Effector memory CD8-positive, alpha-beta T cell (primary cell): ENCODE results near the gene PCED1B.
A peak's percentile ranks its signal among the peaks of the same experiment; 100 is the strongest.

Experiments
- ATAC-seq: fragments of 150-1000 bp; cut with Tn5 transposase; replicated peaks from 2 replicates; pipeline ENCODE4 v1.10.0; 2021; ENCODE audit warnings: mild to moderate bottlenecking, moderate library complexity
- DNase-seq, 3 experiments: peaks; one replicate each; pipeline ENCODE4 v3.0.0; 2021
- H3K27ac Mint-ChIP-seq, 2 donors: one replicate each; pipeline ENCODE4 v1.8.0; 2022; ENCODE audit warnings: mild to moderate bottlenecking in 2 of 2, mixed read lengths in 2 of 2, moderate library complexity in 2 of 2
- H3K27me3 Mint-ChIP-seq, 2 donors: one replicate each; pipeline ENCODE4 v1.8.0; 2022; ENCODE audit warnings: mixed read lengths in 2 of 2
- H3K36me3 Mint-ChIP-seq: one replicate; pipeline ENCODE4 v1.8.0; 2022; ENCODE audit warnings: mild to moderate bottlenecking, moderate library complexity, mixed read lengths; ENCODE audit not compliant: insufficient read depth
- H3K4me1 Mint-ChIP-seq, 2 donors: one replicate each; pipeline ENCODE4 v1.8.0; 2022; ENCODE audit warnings: low read depth in 2 of 2, mixed read lengths in 2 of 2
- H3K4me3 Mint-ChIP-seq, 2 donors: one replicate each; pipeline ENCODE4 v1.8.0; 2022; ENCODE audit warnings: mild to moderate bottlenecking in 2 of 2, mixed read lengths in 2 of 2, moderate library complexity in 2 of 2
- H3K9me3 Mint-ChIP-seq, 2 donors: one replicate each; pipeline ENCODE4 v1.8.0; 2022; ENCODE audit warnings: mixed read lengths in 2 of 2

The PCED1B gene

DNA sequence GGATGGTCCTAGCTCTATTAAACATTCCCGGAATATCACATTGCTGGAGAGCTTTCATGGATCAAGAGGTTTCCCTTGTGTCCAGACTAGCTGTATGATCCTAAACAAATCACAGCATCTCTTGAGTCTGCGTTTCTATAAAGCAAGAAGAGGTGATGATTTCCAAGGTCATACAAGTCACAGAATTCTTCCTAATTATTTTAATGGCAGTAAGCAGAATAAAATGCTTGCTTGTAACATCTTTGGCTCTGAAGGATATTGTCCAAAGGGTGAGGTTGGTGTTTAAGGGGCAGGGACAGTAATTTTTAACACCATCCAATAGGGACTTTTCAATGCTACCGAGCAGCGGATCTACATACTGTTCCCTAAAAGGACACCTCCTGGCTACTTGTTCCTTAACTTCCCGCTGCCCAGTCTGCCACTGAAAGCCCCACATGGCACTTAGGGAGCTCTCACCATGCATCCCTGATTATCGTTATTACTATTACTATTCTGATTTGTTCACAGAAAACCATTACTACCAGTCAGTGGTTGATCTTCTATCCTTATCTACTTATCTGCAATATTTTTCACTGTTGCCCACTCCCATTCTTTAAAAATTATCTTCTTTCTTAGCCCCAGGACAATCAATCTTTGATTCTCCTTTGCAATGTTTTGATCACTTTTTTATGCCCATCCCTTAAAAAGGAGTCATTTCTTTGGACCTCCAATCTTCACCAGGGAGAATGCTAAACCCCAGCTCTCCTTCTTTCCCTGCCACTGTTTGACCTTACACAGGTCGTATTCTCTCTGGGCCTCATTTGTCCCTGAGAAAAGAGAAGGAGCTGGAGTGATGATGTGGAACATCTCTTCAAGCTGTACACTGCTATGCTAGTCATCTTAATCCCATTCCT is 4.0 kb upstream of the PCED1B start:
- Mint-ChIP-seq H3K27me3 (no peaks in the 10 kb centered on the region), H3K36me3 (peaks cover 13% of the 10 kb centered on the region), H3K4me1 (peaks cover 16 to 36% of the 10 kb centered on the region in 2 donors), H3K27ac (no peak overlapping the region), H3K9me3 (no peaks in the 10 kb centered on the region), H3K4me3 (no peak overlapping the region)
- ATAC-seq (no peak), DNase-seq (no peak)

DNA sequence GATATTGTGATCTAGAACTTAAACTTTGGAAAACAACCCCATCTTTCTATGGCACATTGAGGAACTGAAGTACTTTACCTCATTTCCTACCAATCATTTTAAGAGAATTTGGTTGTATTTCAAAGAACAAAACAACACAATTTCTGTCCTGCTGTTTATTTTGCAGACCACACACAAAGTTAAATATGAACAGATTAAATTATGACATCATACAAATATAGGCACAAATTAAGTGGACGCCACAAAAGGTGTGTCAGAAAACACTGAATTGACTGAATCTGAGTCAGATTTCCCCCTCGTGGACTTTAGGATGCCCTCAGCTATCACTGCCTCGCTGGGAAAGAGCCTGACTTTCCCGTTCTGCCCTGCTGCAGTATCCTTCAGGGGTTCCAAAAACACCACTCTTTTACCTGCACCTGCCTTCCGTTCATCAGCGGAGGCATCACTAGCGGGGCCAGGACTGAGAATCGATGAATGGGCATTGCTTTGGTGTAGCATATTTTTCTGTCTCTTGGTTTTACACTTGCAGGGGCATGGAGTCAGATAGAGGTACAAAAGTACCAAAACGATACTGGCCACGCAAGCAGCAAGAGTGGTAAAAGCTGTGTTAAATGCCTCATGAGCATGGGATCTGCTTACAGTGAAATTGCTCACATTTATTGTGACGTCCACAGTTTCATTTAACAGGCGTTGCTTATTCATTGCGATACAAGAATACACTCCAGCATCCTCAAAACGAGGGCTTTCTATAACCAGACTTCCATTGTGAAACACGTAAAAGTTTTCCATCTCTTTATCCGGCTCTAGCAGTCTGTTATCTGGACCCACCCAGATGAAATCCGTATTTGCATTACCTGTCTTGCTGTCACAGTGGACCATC is 2.0 kb upstream of the PCED1B start:
- Mint-ChIP-seq H3K9me3 (no peaks in the 10 kb centered on the region), H3K4me1 (peaks cover 31 to 54% of the 10 kb centered on the region in 2 donors), H3K27me3 (no peaks in the 10 kb centered on the region), H3K27ac (no peak overlapping the region), H3K4me3 (peak overlapping the region; percentile 96 to 99), H3K36me3 (peaks cover 24% of the 10 kb centered on the region)
- ATAC-seq (no peak), DNase-seq (no peak)

DNA sequence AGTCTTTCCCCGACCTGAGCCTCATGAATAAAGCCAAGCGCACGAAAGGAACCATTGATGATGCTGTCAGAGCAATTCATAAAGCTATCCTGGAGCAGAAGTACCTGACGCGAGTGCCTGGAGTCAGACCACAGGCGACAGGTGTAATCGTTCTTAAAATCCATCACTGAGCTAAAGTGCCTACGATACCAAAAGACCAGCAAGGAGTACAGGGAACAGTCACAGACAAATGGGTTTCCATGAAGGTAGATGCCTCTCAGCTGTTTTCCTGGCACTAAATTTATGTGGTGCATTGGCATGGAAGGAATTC is 1.4 kb upstream of the PCED1B start:
- Mint-ChIP-seq H3K4me1 (peaks cover 37 to 60% of the 10 kb centered on the region in 2 donors), H3K36me3 (peaks cover 24% of the 10 kb centered on the region), H3K27me3 (no peaks in the 10 kb centered on the region), H3K9me3 (no peaks in the 10 kb centered on the region), H3K4me3 (peak overlapping the region; percentile 96 to 99), H3K27ac (no peak overlapping the region)
- ATAC-seq (no peak), DNase-seq (no peak)

DNA sequence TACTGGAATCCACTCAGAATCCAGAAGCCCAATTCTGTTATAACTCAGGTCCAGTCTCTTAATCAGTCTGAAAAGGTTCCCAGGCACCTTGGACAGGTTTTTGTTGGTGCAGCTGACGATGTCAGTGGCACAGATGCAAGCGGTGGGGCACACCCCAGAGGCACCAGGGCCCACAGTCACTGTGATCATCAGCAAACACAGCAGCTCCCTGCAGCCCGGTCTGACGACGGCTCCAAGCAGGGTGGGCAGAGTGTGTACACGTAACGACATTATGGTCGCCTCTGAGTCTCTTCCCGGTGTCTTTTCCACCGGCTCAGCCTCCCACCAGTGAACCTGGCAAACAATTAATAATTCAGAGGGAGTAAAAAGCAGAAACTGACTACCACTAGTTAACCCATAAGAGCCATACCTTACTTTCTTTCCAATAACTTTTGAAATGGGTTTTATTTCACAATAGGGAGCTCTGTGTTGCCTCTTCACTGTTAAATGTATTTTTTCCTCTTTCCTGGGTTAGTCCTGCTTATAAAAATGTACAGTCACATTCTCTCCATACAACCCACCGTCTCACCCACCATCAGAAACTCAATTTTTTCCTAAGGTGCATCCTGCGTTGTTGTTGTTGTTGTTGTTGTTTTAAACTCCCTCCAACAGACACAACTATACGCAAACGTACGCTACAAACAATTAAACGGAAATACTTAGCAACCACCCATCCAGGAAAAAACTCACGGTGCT is 521 bp upstream of the PCED1B start:
- H3K4me3 Mint-ChIP-seq = peak overlapping the region; percentile 96 to 99
- DNase-seq = peak; percentile 31 to 49 (median 38)

DNA sequence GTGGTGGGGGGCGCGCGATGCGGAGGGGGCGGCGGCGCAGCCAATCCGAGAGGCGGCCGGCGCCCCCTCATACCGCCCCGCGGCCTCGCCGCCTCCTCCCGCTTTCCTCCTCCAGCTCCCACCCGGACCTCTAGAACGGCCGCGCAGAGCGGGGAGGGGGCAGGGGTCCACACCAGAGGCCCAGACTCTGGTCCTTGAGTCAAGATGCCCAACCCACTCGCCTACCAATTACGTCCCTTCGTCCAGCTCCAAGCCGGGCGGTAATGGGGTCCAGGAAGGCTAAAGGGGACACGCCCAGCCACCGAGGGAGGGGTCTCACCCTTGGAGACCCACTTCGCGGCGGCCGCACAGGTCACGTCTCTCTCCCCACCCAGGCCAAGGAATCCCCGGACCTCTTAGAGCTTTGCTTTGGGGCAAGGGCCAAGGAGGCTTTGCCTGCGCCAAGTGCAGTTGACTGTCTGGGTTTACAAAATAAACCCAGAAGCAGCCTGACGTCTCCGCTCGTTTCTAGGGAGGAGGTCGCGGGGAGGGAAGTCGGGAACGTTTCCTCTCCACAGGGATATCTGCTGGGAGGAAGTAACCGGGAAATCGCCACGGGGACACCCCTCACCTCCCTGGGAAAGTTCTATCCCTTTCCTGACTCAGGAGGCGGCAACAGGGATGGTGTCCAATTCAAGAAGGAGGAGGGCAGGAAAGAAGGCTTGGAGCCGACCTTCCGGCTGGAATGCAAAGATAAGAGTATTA is 732 bp downstream of the PCED1B start:
- peaks cover 56 to 81% of the 10 kb centered on the region in 2 donors for H3K4me1 Mint-ChIP-seq
- DNase-seq = peak; percentile 27 to 43 (median 31)
- H3K4me3 Mint-ChIP-seq = peak overlapping the region; percentile 89 to 93
- peaks cover 24% of the 10 kb centered on the region for H3K36me3 Mint-ChIP-seq
- peak; percentile 44 for ATAC-seq
- no peaks in the 10 kb centered on the region for H3K27me3 Mint-ChIP-seq
- H3K27ac Mint-ChIP-seq = peak overlapping the region; percentile 96 to 98
- no peaks in the 10 kb centered on the region for H3K9me3 Mint-ChIP-seq

More for the DNA sequence above, 521 bp upstream of the PCED1B start:
- Mint-ChIP-seq H3K4me1 (peaks cover 46 to 68% of the 10 kb centered on the region in 2 donors), H3K36me3 (peaks cover 24% of the 10 kb centered on the region), H3K9me3 (no peaks in the 10 kb centered on the region), H3K27ac (peak overlapping the region; percentile 96 to 98), H3K27me3 (no peaks in the 10 kb centered on the region)
- ATAC-seq = peak; percentile 55

DNA sequence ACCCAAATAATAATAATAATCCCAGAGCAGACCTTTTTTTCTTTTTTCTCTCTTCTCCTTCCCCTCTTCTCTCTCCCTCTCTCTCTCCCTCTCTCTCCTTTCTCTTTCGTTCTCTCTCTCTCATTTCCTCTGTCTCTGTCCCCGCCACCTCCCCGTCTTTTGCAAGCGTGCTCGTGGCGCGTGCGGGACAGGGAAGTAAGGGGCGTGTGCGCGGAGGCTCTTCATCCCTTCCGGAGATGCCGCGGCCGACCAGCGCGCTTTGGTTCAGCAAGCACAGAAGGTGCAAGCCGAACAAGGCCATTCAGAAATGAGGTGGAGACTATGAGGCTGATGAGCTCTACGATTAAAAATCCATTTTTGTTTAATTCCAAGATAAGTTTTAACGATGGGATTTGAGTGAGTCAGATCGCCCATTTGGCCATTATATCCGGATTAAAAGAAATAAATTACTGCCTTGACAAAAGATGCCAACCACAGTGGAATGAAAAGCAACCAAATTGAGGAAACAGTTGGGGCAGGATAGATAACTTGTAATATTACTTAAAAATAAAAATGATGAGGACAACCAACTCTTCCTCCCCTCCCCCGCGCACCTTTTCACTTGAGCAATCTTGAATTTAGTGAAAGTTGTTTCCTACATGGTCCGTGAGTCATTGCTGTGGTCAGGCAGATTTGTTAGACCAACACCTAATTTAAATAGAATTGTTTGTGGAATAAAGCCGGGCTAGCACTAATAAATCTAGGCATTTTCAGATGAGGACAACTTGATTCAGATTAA is 1.5 kb downstream of the PCED1B start:
- H3K27me3 Mint-ChIP-seq = no peaks in the 10 kb centered on the region

DNA sequence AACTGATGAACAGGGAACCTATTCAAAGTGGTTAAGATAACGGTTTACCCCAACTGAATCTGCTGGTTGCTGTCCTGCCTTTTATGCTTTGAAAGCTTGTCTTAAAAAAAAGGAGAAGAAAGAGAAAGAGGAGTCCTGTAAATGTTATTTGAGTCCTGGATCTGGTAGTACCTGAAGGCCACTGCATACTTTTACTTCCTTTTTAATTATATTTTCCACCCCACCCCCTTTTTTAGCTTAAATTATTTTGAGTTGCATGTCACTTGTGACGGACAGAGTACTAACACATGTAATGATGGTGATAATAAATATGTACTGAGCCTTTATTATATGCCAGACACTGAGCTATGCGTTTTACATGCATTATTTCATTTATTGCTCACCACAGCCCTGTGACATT is 2.9 kb downstream of the PCED1B start:
- Mint-ChIP-seq H3K4me1 (peaks cover 57 to 77% of the 10 kb centered on the region in 2 donors), H3K27me3 (no peaks in the 10 kb centered on the region), H3K27ac (peak overlapping the region; percentile 49 to 96), H3K4me3 (peak overlapping the region in 1 of 2 donors; percentile 70), H3K36me3 (peaks cover 24% of the 10 kb centered on the region), H3K9me3 (no peaks in the 10 kb centered on the region)
- ATAC-seq (no peak), DNase-seq (no peak)

More for the DNA sequence above, 1.5 kb downstream of the PCED1B start:
- Mint-ChIP-seq H3K4me3 (peak overlapping the region; percentile 89 to 93), H3K27ac (peak overlapping the region; percentile 96 to 98), H3K4me1 (peaks cover 57 to 86% of the 10 kb centered on the region in 2 donors), H3K9me3 (no peaks in the 10 kb centered on the region), H3K36me3 (peaks cover 24% of the 10 kb centered on the region)
- DNase-seq (peak; percentile 20 to 37 (median 29)), ATAC-seq (peak; percentile 37)

DNA sequence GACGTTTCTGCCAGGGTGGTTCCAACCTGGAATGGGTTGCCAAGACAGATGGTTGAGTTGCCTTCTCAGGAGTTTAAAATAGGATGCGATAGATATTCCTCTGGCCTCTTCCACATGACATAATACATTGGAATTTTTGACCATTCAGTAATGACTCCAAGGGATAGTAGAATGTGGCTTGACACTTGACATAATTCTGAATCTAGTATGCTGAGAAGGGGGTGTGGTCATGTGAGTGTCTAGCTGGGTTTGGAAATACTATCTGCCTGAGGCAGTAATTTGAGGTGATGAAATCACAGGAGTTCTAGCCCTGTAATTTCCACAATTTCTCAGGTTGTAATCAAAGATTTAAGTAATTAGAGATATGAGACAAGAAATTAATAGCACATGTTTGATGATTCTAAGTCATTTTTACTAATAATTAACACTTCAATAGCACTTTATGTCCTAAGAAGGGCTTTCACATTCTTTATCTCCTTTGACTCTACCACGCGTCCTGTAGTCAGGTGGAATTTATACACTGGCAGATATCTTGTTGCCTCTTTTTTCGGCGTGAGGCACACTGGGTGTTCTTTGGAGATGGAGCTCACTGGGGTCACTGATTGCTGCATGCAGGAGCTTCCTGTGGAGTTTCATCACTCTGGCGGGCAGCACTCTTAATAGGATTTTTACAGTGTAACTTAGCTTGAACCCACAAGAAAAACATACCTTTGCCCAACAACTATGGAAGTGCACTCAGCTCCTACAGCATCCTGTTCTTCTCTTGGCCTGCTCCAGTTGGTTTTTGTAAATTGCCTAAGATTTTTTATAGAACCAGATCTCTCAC is 3.6 kb downstream of the PCED1B start:
- Mint-ChIP-seq H3K4me3 (peak overlapping the region in 1 of 2 donors; percentile 70), H3K4me1 (peaks cover 57 to 70% of the 10 kb centered on the region in 2 donors), H3K27ac (peak overlapping the region; percentile 94 to 96), H3K36me3 (peaks cover 24% of the 10 kb centered on the region), H3K27me3 (no peaks in the 10 kb centered on the region), H3K9me3 (no peaks in the 10 kb centered on the region)
- DNase-seq (no peak), ATAC-seq (no peak)

DNA sequence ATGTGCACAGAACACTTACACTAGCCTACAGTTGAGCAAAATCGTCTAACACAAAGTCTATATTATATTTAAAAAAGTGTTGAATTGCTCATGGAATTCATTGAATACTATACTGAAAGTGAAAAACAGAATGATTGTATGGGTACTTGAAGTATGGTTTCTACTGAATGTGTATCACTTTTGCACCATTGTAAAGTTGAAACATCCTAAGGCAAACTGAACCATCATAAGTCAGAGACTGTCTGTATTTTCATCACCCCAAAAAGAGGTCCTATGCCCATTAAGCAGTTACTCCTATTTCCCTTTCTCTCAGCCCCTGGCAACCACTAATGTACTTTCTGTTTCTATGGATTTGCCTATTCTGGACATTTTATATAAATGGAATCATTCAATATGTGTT is 4.8 kb downstream of the PCED1B start:
- H3K36me3 Mint-ChIP-seq = peaks cover 17% of the 10 kb centered on the region
- H3K9me3 Mint-ChIP-seq = no peaks in the 10 kb centered on the region
- no peaks in the 10 kb centered on the region for H3K27me3 Mint-ChIP-seq
- peak overlapping the region; percentile 54 to 70 for H3K4me3 Mint-ChIP-seq
- peak overlapping the region; percentile 65 to 94 for H3K27ac Mint-ChIP-seq
- ATAC-seq (no peak), DNase-seq (no peak)
- H3K4me1 Mint-ChIP-seq = peaks cover 51 to 59% of the 10 kb centered on the region in 2 donors

DNA sequence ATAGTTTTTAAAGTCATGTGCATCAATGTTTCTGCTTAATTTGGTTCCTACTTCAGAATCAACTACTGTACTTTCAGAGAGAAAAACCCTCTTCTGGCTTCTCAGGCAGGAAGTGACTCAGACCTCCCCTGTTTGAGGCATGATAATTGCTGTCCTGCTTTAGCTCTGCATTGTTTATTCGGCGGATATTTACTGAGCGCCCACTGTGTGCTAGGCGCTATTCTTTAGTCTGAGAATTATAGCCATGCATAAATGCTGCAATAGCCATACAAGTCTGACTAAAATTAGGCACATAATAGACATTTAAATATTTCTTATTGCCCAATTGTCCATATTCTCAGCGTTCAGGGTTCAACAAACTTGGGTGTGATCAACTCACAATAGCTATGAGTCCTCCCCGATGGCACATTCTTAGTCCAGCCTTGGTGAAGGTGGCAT is 6.4 kb downstream of the PCED1B start:
- ATAC-seq = peak; percentile 94
- peak; percentile 23 to 43 (median 26) for DNase-seq
- Mint-ChIP-seq H3K27me3 (no peaks in the 10 kb centered on the region), H3K27ac (peak overlapping the region; percentile 65 to 94), H3K4me3 (peak overlapping the region; percentile 48 to 70), H3K36me3 (peaks cover 6% of the 10 kb centered on the region), H3K9me3 (no peaks in the 10 kb centered on the region), H3K4me1 (peaks cover 42 to 50% of the 10 kb centered on the region in 2 donors)

DNA sequence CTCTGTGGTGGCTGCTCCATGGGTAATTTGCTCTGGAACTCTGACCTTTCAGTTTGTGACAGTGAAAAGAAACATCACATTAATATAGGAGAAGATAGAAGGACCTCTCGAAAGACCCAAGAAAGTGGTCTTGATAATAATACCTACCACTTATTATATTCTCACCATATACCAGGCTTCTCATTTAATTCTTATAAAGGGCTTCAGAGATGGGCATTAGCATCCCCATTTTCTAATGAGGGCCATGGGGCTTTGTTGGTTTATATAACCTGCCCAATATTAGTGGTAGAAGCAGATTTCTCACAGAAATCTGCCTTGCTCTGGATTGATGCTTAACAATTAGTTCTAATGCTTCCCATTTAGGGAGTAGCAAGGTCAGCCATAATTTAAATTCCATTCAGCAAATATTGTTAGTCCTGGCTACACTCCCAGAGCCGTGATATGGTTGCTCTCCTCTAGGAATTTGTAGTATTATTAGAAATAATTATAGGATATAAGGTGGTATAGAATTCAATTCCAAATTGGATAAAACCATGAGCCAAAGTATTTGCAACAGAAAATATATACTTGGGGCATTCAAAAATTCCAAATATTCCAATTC is 7.8 kb downstream of the PCED1B start:
- no peak overlapping the region for H3K4me3 Mint-ChIP-seq
- H3K36me3 Mint-ChIP-seq = no peaks in the 10 kb centered on the region
- H3K9me3 Mint-ChIP-seq = no peaks in the 10 kb centered on the region
- H3K4me1 Mint-ChIP-seq = peaks cover 33 to 45% of the 10 kb centered on the region in 2 donors
- H3K27me3 Mint-ChIP-seq = no peaks in the 10 kb centered on the region
- no peak for ATAC-seq
- no peak overlapping the region for H3K27ac Mint-ChIP-seq
- no peak for DNase-seq
